ENCODE results near the gene DOCK6. TPM values are rescaled to one million over a fixed set of nuclear protein-coding genes. Genes with fewer than 3 reads are reported as not detected.

The DOCK6 gene
- total RNA-seq, 1 donor from 2014 or later = 32.0 TPM

GRCh38 chr19:11256189-11256588 lies 6.1 kb downstream of the DOCK6 start:
- ATAC-seq (ENCODE audit: poor library complexity) = peak; percentile 76
- intact Hi-C loops (cut with DNase I) = no loop called here
- peak; percentile 73 for DNase-seq

- ATAC-seq (ENCODE audit: poor library complexity) (no peak), DNase-seq (no peak)
- intact Hi-C loops (cut with DNase I) = no loop called here
Observed at GRCh38 chr19:11254666-11255065, 7.7 kb downstream of the DOCK6 start.

GRCh38 chr19:11252665-11253355 lies 9.5 kb downstream of the DOCK6 start:
- DNase-seq (no peak), ATAC-seq (ENCODE audit: poor library complexity) (no peak)

GRCh38 chr19:11251650-11252314 lies 10.5 kb downstream of the DOCK6 start:
- ATAC-seq (ENCODE audit: poor library complexity) (no peak), DNase-seq (no peak)
- intact Hi-C loops (cut with DNase I) = no loop called here

More at GRCh38 chr19:11252665-11253355, 9.5 kb downstream of the DOCK6 start:
- intact Hi-C loops (cut with DNase I) = no loop called here

GRCh38 chr19:11251217-11251616 lies 11.1 kb downstream of the DOCK6 start:
- no peak for ATAC-seq (ENCODE audit: poor library complexity)
- no peak for DNase-seq
- intact Hi-C loops (cut with DNase I) = no loop called here

- DNase-seq (no peak), ATAC-seq (ENCODE audit: poor library complexity) (no peak)
- intact Hi-C loops (cut with DNase I) = loop anchor here (5.0 kb wide), 1 partner anchor 33 kb away; no protein-coding TSS in a partner anchor
Observed at GRCh38 chr19:11248852-11249251, 13.5 kb downstream of the DOCK6 start.

- ATAC-seq (ENCODE audit: poor library complexity) = no peak
- intact Hi-C loops (cut with DNase I) = loop anchor here (5.0 kb wide), 1 partner anchor 34 kb away; no protein-coding TSS in a partner anchor
- no peak for DNase-seq
Observed at GRCh38 chr19:11247934-11248333, 14.4 kb downstream of the DOCK6 start.

- intact Hi-C loops (cut with DNase I) = loop anchor here (5.0 kb wide), 1 partner anchor 35 kb away; no protein-coding TSS in a partner anchor
- ATAC-seq (ENCODE audit: poor library complexity) = peak; percentile 80
- peak; percentile 90 for DNase-seq
Observed at GRCh38 chr19:11247391-11247790, 14.9 kb downstream of the DOCK6 start.

GRCh38 chr19:11246941-11247340 lies 15.4 kb downstream of the DOCK6 start:
- intact Hi-C loops (cut with DNase I) = loop anchor here (5.0 kb wide), 1 partner anchor 35 kb away; no protein-coding TSS in a partner anchor
- no peak for ATAC-seq (ENCODE audit: poor library complexity)
- DNase-seq = no peak

GRCh38 chr19:11244846-11245589 lies 17.3 kb downstream of the DOCK6 start:
- no peak for DNase-seq
- ATAC-seq (ENCODE audit: poor library complexity) = no peak
- intact Hi-C loops (cut with DNase I) = loop anchor here (5.0 kb wide), 1 partner anchor 37 kb away; no protein-coding TSS in a partner anchor

GRCh38 chr19:11243798-11244169 lies 18.5 kb downstream of the DOCK6 start:
- intact Hi-C loops (cut with DNase I) = no loop called here
- ATAC-seq (ENCODE audit: poor library complexity) (no peak), DNase-seq (no peak)

GRCh38 chr19:11242864-11243797 lies 19.2 kb downstream of the DOCK6 start:
- intact Hi-C loops (cut with DNase I) = no loop called here

GRCh38 chr19:11242025-11242424 lies 20.3 kb downstream of the DOCK6 start:
- no peak for ATAC-seq (ENCODE audit: poor library complexity)
- DNase-seq = no peak
- intact Hi-C loops (cut with DNase I) = no loop called here

More at GRCh38 chr19:11242864-11243797, 19.2 kb downstream of the DOCK6 start:
- ATAC-seq (ENCODE audit: poor library complexity) = peak; percentile 91
- DNase-seq = peak; percentile 96

GRCh38 chr19:11240008-11240444 lies 22.3 kb downstream of the DOCK6 start:
- ATAC-seq (ENCODE audit: poor library complexity) (no peak), DNase-seq (no peak)
- intact Hi-C loops (cut with DNase I) = no loop called here

GRCh38 chr19:11239377-11240000 lies 22.8 kb downstream of the DOCK6 start, which contains the start of gene ANGPTL8:
ANGPTL8 (plus strand) TSS chr19:11239619; CDS start chr19:11239638, 19 bp downstream.
- intact Hi-C loops (cut with DNase I) = no loop called here
- DNase-seq (no peak), ATAC-seq (ENCODE audit: poor library complexity) (no peak)

- intact Hi-C loops (cut with DNase I) = no loop called here
- DNase-seq = no peak
- ATAC-seq (ENCODE audit: poor library complexity) = no peak
Observed at GRCh38 chr19:11238781-11239376, 23.4 kb downstream of the DOCK6 start.

GRCh38 chr19:11238041-11238440 lies 24.3 kb downstream of the DOCK6 start:
- intact Hi-C loops (cut with DNase I) = no loop called here
- no peak for ATAC-seq (ENCODE audit: poor library complexity)
- DNase-seq = no peak
